Stomach (tissue), 4 donors: ENCODE measurements around the gene SPPL2C.
"Not testable (repeated sequence)": the region's sequence is repeated elsewhere in the genome, so short reads cannot be mapped to it uniquely, and the experiment has no call there.

Source experiments
- CTCF ChIP-seq, 7 experiments: fragments of 450-650 bp in 4 of 7; fragments of 200-600 bp in 3 of 7; sonication (generic) in 3 of 7; IDR thresholded peaks; one replicate each; pipeline ENCODE4 v1.5.1; 2016 to 2019; ENCODE audit warnings: antibody characterized with exemption in 7 of 7, control low read depth in 2 of 7, mild to moderate bottlenecking in 1 of 7
- EP300 ChIP-seq: sonication (generic); formaldehyde crosslinking; IDR thresholded peaks from one replicate; pipeline ENCODE4 v1.6.1; 2017; ENCODE audit warnings: antibody characterized with exemption
- POLR2A ChIP-seq, 4 donors: fragments of 450-650 bp; IDR thresholded peaks; one replicate each; pipeline ENCODE4 v1.6.1; 2016; ENCODE audit warnings: antibody characterized with exemption in 4 of 4, control low read depth in 2 of 4, mild to moderate bottlenecking in 1 of 4, moderate library complexity in 1 of 4

DNA sequence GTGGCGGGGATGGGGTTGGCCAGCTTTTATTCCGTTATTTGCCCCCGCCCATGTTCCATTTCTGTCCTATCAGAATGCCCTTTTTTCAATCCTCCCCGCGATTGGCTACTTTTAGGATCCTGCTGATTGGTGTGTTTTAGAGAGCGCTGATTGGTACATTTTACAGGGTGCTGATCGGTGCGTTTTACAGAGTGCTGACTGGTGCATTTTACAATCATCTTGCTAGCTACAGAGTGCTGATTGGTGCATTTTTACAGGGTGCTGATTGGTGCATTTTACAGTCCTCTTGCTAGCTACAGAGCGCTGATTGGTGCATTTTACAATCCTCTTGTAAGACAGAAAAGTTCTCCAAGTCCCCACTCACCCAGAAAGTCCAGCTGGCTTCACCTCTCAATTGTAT lies 17.4 kb downstream of the SPPL2C start:
- TF ChIP-seq POLR2A (IDR thresholded peaks at IDR 0.05); CTCF (IDR thresholded peaks at IDR 0.05); EP300: not testable (repeated sequence)
